SK-N-SH (cell line): ENCODE measurements around the gene MEX3A. TPM values are rescaled to one million over a fixed set of nuclear protein-coding genes. Genes with fewer than 3 reads are reported as not detected.

ENCODE experiments used
- CTCF ChIA-PET: fragments of 300-600, 350-600 bp; formaldehyde crosslinking; extraction: SDS; loops from one replicate; lab custom pipeline; 2021; lab: Yijun Ruan, JAX
- POLR2A ChIA-PET: fragments of 350-600 bp; sonication (Branson Sonifier 250); formaldehyde crosslinking; extraction: SDS; loops from one replicate; lab custom pipeline; 2020; ENCODE audit warnings: antibody characterized with exemption, inconsistent platforms; lab: Yijun Ruan, JAX
- DNase-seq: peaks from one replicate; pipeline ENCODE4 v3.0.0; 2012
- H2AFZ ChIP-seq: fragments of 200-600 bp; sonication (generic); 2 replicates; pipeline ENCODE4 v1.8.1; 2016; ENCODE audit warnings: antibody characterized with exemption, mild to moderate bottlenecking, low read depth
- H3F3A ChIP-seq: fragments of 200-600 bp; sonication (generic); replicated peaks from 2 replicates; pipeline ENCODE3; 2016; ENCODE audit warnings: antibody characterized with exemption, mild to moderate bottlenecking; ENCODE audit not compliant: insufficient read depth
- H3K27ac ChIP-seq, 2 experiments: fragments of 200-500 bp in 1 of 2; fragments of 200-600 bp in 1 of 2; sonication (Bioruptor generic) in 1 of 2; sonication (generic), shearing (Covaris generic) in 1 of 2; 2 replicates each; pipeline versions ENCODE4 v1.5.1 to v1.6.1; 2014 to 2016; ENCODE audit warnings: low read depth in 2 of 2, inconsistent platforms in 1 of 2, low read length in 1 of 2, mild to moderate bottlenecking in 1 of 2, mixed read lengths in 1 of 2
- H3K27me3 ChIP-seq: fragments of 200-600 bp; sonication (generic), shearing (Covaris generic); 2 replicates; pipeline ENCODE4 v1.6.1; 2016; ENCODE audit warnings: mixed run types; ENCODE audit not compliant: insufficient read depth
- H3K36me3 ChIP-seq, 2 experiments: fragments of 200-500 bp in 1 of 2; fragments of 200-600 bp in 1 of 2; sonication (Bioruptor generic) in 1 of 2; sonication (generic) in 1 of 2; replicated peaks in 1 of 2; 2 replicates each; pipeline versions ENCODE3 to v1.5.1; 2014 to 2016; ENCODE audit warnings: low read length in 1 of 2, mild to moderate bottlenecking in 1 of 2; ENCODE audit not compliant: insufficient read depth in 2 of 2, control insufficient read depth in 1 of 2
- H3K4me1 ChIP-seq, 2 experiments: fragments of 200-500 bp in 1 of 2; fragments of 200-600 bp in 1 of 2; sonication (Bioruptor generic) in 1 of 2; sonication (generic), shearing (Covaris generic) in 1 of 2; 2 replicates each; pipeline versions ENCODE4 v1.5.1 to v1.6.1; 2014 to 2016; ENCODE audit warnings: low read depth in 1 of 2, low read length in 1 of 2, mixed run types in 1 of 2; ENCODE audit not compliant: insufficient read depth in 2 of 2, control insufficient read depth in 1 of 2
- H3K4me2 ChIP-seq: fragments of 200-600 bp; sonication (generic), shearing (Covaris generic); 2 replicates; pipeline ENCODE4 v1.6.1; 2017; ENCODE audit warnings: mixed run types
- H3K4me3 ChIP-seq, 2 experiments: fragments of 200-500 bp in 1 of 2; fragments of 200-600 bp in 1 of 2; sonication (Bioruptor generic) in 1 of 2; sonication (generic), shearing (Covaris generic) in 1 of 2; 2 replicates each; pipeline versions ENCODE4 v1.5.1 to v1.8.1; 2014 to 2016; ENCODE audit warnings: low read depth in 2 of 2, inconsistent platforms in 1 of 2, low read length in 1 of 2, mild to moderate bottlenecking in 1 of 2, mixed read lengths in 1 of 2, moderate library complexity in 1 of 2
- H3K79me2 ChIP-seq: fragments of 200-600 bp; sonication (generic); 2 replicates; pipeline ENCODE4 v1.8.1; 2017; ENCODE audit warnings: mild to moderate bottlenecking; ENCODE audit not compliant: insufficient read depth
- H3K9ac ChIP-seq: fragments of 200-600 bp; sonication (generic); 2 replicates; pipeline ENCODE4 v1.6.1; 2017; ENCODE audit warnings: mixed run types
- H3K9me2 ChIP-seq: fragments of 200-600 bp; sonication (generic); 2 replicates; pipeline ENCODE4 v1.6.1; 2017; ENCODE audit warnings: mixed run types
- H3K9me3 ChIP-seq: fragments of 200-600 bp; sonication (generic); 2 replicates; pipeline ENCODE4 v1.6.1; 2017; ENCODE audit warnings: mixed run types, mild to moderate bottlenecking, moderate library complexity
- H4K20me1 ChIP-seq: fragments of 200-600 bp; sonication (generic); 2 replicates; pipeline ENCODE4 v1.6.1; 2017; ENCODE audit warnings: mild to moderate bottlenecking, mixed run types; ENCODE audit not compliant: insufficient read depth
- CHD2 ChIP-seq: fragments of 150-350 bp; IDR thresholded peaks from 2 replicates; pipeline ENCODE4 v1.6.1; 2018; ENCODE audit warnings: low read length; ENCODE audit not compliant: partially characterized antibody
- ELF1 ChIP-seq: IDR thresholded peaks from 2 replicates; pipeline ENCODE4 v1.4.0; 2012
- GABPA ChIP-seq: IDR thresholded peaks from 2 replicates; pipeline ENCODE4 v1.4.0; 2012; ENCODE audit warnings: low read depth, mild to moderate bottlenecking
- GATA2 ChIP-seq: sonication (generic); formaldehyde crosslinking; IDR thresholded peaks from 2 replicates; pipeline ENCODE4 v1.5.0; 2020; ENCODE audit warnings: mild to moderate bottlenecking, missing genetic modification reagents
- IRF3 ChIP-seq: fragments of 150-350 bp; IDR thresholded peaks from 2 replicates; pipeline ENCODE4 v1.6.1; 2016; ENCODE audit warnings: mild to moderate bottlenecking, low read depth, low read length
- MAX ChIP-seq: IDR thresholded peaks from 2 replicates; pipeline ENCODE4 v1.4.0; 2012; ENCODE audit warnings: low read depth
- MXI1 ChIP-seq: IDR thresholded peaks from 2 replicates; pipeline ENCODE4 v1.6.1; 2012; ENCODE audit warnings: mild to moderate bottlenecking, low read depth, low read length, improper control_type of control experiment
- NFIC ChIP-seq: IDR thresholded peaks from 2 replicates; pipeline ENCODE4 v1.4.0; 2012; ENCODE audit warnings: borderline replicate concordance
- POLR2AphosphoS5 ChIP-seq: IDR thresholded peaks from 2 replicates; pipeline ENCODE4 v1.6.1; 2012; ENCODE audit warnings: low read depth, low read length
- RAD21 ChIP-seq: IDR thresholded peaks from 2 replicates; pipeline ENCODE4 v1.6.1; 2012; ENCODE audit warnings: mild to moderate bottlenecking, low read length
- RCOR1 ChIP-seq: fragments of 150-350 bp; IDR thresholded peaks from 2 replicates; pipeline ENCODE4 v1.6.1; 2017; ENCODE audit warnings: antibody characterized with exemption, low read length
- REST ChIP-seq: IDR thresholded peaks from 2 replicates; pipeline ENCODE4 v1.6.1; 2012; ENCODE audit warnings: mild to moderate bottlenecking, low read depth, low read length, moderate library complexity
- SIN3A ChIP-seq: IDR thresholded peaks from 2 replicates; pipeline ENCODE4 v1.6.1; 2012; ENCODE audit warnings: low read depth, mild to moderate bottlenecking, low read length, moderate library complexity, borderline replicate concordance
- TCF12 ChIP-seq: IDR thresholded peaks from 2 replicates; pipeline ENCODE4 v1.4.0; 2012
- USF2 ChIP-seq: fragments of 150-350 bp; IDR thresholded peaks from 2 replicates; pipeline ENCODE4 v1.6.1; 2017; ENCODE audit warnings: antibody characterized with exemption, low read length, low read depth, borderline replicate concordance
- whole genome bisulfite sequencing: methylation state at CpG from one replicate; pipeline ENCODE4 v1.1.6; 2017; ENCODE audit warnings: low lambda C conversion rate; 5-methylcytosine and 5-hydroxymethylcytosine counted together
- polyA plus RNA-seq, 3 experiments: library from polyadenylated mRNA; depleted of rRNA; stranded (reverse); fragments of >200 nt; gene quantifications; 2 replicates each; pipeline ENCODE4 v1.2.3, GENCODE V29; 2012
- TF ChIP-seq, protein P1 (sequence below): fragments of 200-600 bp; sonication (generic); IDR thresholded peaks from 2 replicates; pipeline ENCODE4 v1.6.1; 2017; ENCODE audit warnings: antibody characterized with exemption, mild to moderate bottlenecking, moderate library complexity

The MEX3A gene
- polyA plus RNA-seq, 1 of the 3 experiments (the other 2 are of a cell fraction) = 16.2 TPM

DNA sequence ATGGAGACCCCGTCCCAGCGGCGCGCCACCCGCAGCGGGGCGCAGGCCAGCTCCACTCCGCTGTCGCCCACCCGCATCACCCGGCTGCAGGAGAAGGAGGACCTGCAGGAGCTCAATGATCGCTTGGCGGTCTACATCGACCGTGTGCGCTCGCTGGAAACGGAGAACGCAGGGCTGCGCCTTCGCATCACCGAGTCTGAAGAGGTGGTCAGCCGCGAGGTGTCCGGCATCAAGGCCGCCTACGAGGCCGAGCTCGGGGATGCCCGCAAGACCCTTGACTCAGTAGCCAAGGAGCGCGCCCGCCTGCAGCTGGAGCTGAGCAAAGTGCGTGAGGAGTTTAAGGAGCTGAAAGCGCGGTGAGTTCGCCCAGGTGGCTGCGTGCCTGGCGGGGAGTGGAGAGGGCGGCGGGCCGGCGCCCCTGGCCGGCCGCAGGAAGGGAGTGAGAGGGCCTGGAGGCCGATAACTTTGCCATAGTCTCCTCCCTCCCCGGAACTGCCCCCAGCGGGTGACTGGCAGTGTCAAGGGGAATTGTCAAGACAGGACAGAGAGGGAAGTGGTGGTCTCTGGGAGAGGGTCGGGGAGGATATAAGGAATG lies 32.8 kb upstream of the MEX3A start:
- POLR2A ChIA-PET = interaction anchor here (1.4 to 2.3 kb wide), 5 partner anchors 8 to 14 kb away, joined by 3 to 8 read pairs (median 6); no protein-coding TSS in a partner anchor
- Histone ChIP-seq H3K36me3 (peaks cover 0 to 38% of the 10 kb centered on the region in 2 experiments), H3K27me3 (no peaks in the 10 kb centered on the region), H3K9ac (peak overlapping the region; percentile 100), H3K27ac (peak overlapping the region; percentile 80 to 100), H4K20me1 (peaks cover 54% of the 10 kb centered on the region), H3K79me2 (peaks cover 63% of the 10 kb centered on the region), H3K9me3 (no peaks in the 10 kb centered on the region), H2AFZ (no peak overlapping the region), H3K4me2 (peak overlapping the region; percentile 95), H3K4me3 (peak overlapping the region; percentile 74 to 94), H3K4me1 (peaks cover 32 to 49% of the 10 kb centered on the region in 2 experiments; a peak in 3 of 4 replicates), H3K9me2 (no peaks in the 10 kb centered on the region), H3F3A (peaks cover 56% of the 10 kb centered on the region)
- TF ChIP-seq GABPA (no peak), POLR2AphosphoS5 (no peak; the same call in 1 of the 2 replicates), SIN3A (peak; percentile 32; the same call in 1 of the 2 replicates), MXI1 (0 out of 2 replicates have a peak, but pooled peaks have one; percentile 3), ELF1 (0 out of 2 replicates have a peak, but pooled peaks have one; percentile 1)
- CTCF ChIA-PET = interaction anchor here (1.0 to 40.5 kb wide), 5 partner anchors 10 to 177 kb away, joined by 3 to 1559 read pairs (median 8); partner anchors contain the start of gene MEX3A
- under 1% methylated on average over 21 of the region's 49 CpGs for WGBS
- DNase-seq = peak; percentile 70

GRCh38 chr1:156114101-156114918 lies 32.0 kb upstream of the MEX3A start, which contains the start of gene LMNA:
LMNA (plus strand) TSS chr1:156114711; CDS start chr1:156114919, 208 bp downstream.
- peaks cover 0 to 35% of the 10 kb centered on the region in 2 experiments for H3K36me3 ChIP-seq
- H4K20me1 ChIP-seq = peaks cover 47% of the 10 kb centered on the region
- DNase-seq = peak; percentile 87
- CTCF ChIA-PET = interaction anchor here (1.8 to 40.5 kb wide), 4 partner anchors 11 to 111 kb away, joined by 7 to 1559 read pairs (median 72); partner anchors contain the start of gene MEX3A
- H3F3A ChIP-seq = peaks cover 51% of the 10 kb centered on the region
- H3K9ac ChIP-seq = peak within 1 kb of the TSS; percentile 100
- peak within 1 kb of the TSS; percentile 93 to 100 for H3K27ac ChIP-seq
- no peaks in the 10 kb centered on the region for H3K9me2 ChIP-seq
- no peak within 1 kb of the TSS for H2AFZ ChIP-seq
- POLR2A ChIA-PET = interaction anchor here (0.9 to 2.3 kb wide), 8 partner anchors 9 to 794 kb away, joined by 3 to 8 read pairs (median 4); partner anchors contain the start of genes MEX3A and RUSC1
- WGBS = 1% methylated on average over 10 of the region's 37 CpGs
- peaks cover 28 to 42% of the 10 kb centered on the region in 2 experiments; a peak in 3 of 4 replicates for H3K4me1 ChIP-seq
- peak within 1 kb of the TSS; percentile 74 to 94 for H3K4me3 ChIP-seq
- no peaks in the 10 kb centered on the region for H3K9me3 ChIP-seq
- no peaks in the 10 kb centered on the region for H3K27me3 ChIP-seq
- H3K79me2 ChIP-seq = peaks cover 56% of the 10 kb centered on the region
- H3K4me2 ChIP-seq = peak within 1 kb of the TSS; percentile 95
- peak; percentile 41 for TF ChIP-seq USF2
- peak; percentile 79 for TF ChIP-seq TCF12
- TF ChIP-seq ELF1 = no peak
- TF ChIP-seq GATA2 (CRISPR knock-in tag) = no peak
- no peak for TF ChIP-seq RCOR1
- TF ChIP-seq CHD2 = peak; percentile 38
- peak; percentile 61 for TF ChIP-seq REST
- no peak for TF ChIP-seq RAD21
- peak; percentile 94 for TF ChIP-seq MAX
- TF ChIP-seq NFIC = peak; percentile 98
- TF ChIP-seq, protein P1, sequence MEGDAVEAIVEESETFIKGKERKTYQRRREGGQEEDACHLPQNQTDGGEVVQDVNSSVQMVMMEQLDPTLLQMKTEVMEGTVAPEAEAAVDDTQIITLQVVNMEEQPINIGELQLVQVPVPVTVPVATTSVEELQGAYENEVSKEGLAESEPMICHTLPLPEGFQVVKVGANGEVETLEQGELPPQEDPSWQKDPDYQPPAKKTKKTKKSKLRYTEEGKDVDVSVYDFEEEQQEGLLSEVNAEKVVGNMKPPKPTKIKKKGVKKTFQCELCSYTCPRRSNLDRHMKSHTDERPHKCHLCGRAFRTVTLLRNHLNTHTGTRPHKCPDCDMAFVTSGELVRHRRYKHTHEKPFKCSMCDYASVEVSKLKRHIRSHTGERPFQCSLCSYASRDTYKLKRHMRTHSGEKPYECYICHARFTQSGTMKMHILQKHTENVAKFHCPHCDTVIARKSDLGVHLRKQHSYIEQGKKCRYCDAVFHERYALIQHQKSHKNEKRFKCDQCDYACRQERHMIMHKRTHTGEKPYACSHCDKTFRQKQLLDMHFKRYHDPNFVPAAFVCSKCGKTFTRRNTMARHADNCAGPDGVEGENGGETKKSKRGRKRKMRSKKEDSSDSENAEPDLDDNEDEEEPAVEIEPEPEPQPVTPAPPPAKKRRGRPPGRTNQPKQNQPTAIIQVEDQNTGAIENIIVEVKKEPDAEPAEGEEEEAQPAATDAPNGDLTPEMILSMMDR = 0 out of 2 replicates have a peak, but pooled peaks have one; percentile 6
- no peak for TF ChIP-seq IRF3
